ENCODE results near the gene MYBPC2.

Gene MYBPC2

GRCh38 chr19:50413531-50413930 lies 19.2 kb upstream of the MYBPC2 start:
- Histone ChIP-seq H3K27ac (ENCODE audit: low read length) (no peak overlapping the region), H3K36me3 (ENCODE audit: insufficient read depth, low read depth, low read length) (peaks cover 42% of the 10 kb centered on the region), H3K27me3 (ENCODE audit: insufficient read depth, low read length) (peaks cover 3% of the 10 kb centered on the region), H3K9ac (ENCODE audit: low read depth, low read length) (no peak overlapping the region), H3K4me3 (ENCODE audit: low read length) (no peak overlapping the region), H3K4me1 (ENCODE audit: insufficient read depth, low read length) (no peaks in the 10 kb centered on the region; the same call in 1 of the 2 replicates), H3K9me3 (ENCODE audit: insufficient read depth, low read depth, low read length) (no peaks in the 10 kb centered on the region)

DNA sequence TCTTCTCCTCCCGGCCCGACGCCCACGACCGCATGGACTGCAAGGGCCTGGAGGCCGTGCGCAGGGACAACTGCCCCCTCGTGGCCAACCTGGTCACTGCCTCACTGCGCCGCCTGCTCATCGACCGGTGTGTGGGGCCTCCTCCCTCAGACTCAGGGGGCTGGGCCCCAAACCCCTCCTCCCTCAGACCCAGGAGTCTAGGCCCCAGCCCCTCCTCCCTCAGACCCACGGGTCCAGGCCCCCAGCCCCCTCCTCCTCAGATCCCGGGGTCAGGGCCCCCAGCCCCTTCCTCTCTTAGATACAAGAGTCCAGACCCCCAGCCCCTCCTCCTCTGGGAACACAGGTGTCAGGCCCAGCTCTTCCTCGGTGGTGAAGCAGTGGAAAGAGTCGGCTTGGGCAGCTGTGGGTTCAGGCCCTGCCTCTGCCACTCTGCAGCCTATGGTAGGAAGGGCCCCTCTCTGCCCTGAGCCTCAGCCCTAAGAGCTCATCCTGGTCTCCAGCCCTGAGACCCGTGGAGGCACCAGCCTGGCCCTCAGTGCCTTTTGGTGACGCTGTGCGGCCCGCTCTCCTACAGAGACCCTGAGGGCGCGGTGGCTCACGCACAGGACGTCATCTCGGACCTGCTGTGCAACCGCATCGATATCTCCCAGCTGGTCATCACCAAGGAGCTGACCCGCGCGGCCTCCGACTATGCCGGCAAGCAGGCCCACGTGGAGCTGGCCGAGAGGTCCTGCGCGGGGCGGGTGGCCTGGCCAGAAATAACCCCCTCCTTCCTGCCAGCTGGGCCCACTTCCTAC lies 17.6 kb upstream of the MYBPC2 start:
- Histone ChIP-seq H3K27ac (ENCODE audit: low read length) (no peak overlapping the region), H3K9ac (ENCODE audit: low read depth, low read length) (no peak overlapping the region), H3K4me3 (ENCODE audit: low read length) (no peak overlapping the region), H3K36me3 (ENCODE audit: insufficient read depth, low read depth, low read length) (peaks cover 27% of the 10 kb centered on the region), H3K27me3 (ENCODE audit: insufficient read depth, low read length) (peaks cover 18% of the 10 kb centered on the region), H3K9me3 (ENCODE audit: insufficient read depth, low read depth, low read length) (no peaks in the 10 kb centered on the region), H3K4me1 (ENCODE audit: insufficient read depth, low read length) (peaks cover 4% of the 10 kb centered on the region; the same call in 1 of the 2 replicates)

GRCh38 chr19:50415661-50416033 lies 17.0 kb upstream of the MYBPC2 start:
- Histone ChIP-seq H3K9ac (ENCODE audit: low read depth, low read length) (no peak overlapping the region), H3K36me3 (ENCODE audit: insufficient read depth, low read depth, low read length) (peaks cover 21% of the 10 kb centered on the region; the same call in 1 of the 2 replicates)

DNA sequence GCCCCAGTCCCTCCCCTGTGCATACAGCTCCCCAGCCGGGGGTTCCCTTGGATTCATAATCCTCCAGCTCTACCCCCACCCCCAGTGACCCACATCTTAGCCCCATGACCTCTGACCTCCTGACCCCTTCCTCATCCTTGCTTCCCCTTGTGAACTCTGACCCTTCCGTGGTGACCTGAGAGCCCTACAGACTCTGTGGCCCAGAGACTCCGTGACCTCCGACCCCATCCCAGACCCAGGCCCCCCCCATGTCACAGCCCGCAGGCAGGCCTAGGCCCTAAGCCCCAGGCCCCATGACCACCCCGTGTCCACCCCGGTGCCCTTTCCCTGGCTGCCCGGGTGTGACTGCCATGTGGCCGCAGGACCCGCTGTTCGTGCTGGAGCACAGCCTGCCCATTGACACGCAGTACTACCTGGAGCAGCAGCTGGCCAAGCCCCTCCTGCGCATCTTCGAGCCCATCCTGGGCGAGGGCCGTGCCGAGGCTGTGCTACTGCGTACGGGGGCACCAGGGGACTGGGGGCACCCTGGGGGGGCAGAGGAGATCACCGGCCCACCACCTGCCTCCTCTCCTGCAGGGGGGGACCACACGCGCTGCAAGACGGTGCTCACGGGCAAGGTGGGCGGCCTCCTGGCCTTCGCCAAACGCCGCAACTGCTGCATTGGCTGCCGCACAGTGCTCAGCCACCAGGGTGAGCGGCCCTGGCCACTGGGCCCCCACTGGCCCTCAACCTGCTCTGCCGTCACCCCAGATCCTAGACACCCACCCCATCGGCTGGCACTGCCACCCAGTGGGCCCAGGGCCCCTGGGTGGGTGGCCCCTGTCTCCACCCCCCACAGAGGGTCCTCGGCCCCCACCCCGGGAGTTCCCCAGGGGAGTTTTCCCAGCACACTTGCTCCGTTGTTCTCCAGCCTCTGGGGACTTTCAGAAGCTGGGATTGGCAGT lies 16.4 kb upstream of the MYBPC2 start:
- no peak overlapping the region for H3K27ac ChIP-seq (ENCODE audit: low read length)
- H3K4me3 ChIP-seq (ENCODE audit: low read length) = no peak overlapping the region
- peaks cover 15% of the 10 kb centered on the region; the same call in 1 of the 2 replicates for H3K36me3 ChIP-seq (ENCODE audit: insufficient read depth, low read depth, low read length)
- peaks cover 21% of the 10 kb centered on the region for H3K27me3 ChIP-seq (ENCODE audit: insufficient read depth, low read length)
- H3K4me1 ChIP-seq (ENCODE audit: insufficient read depth, low read length) = peaks cover 5% of the 10 kb centered on the region; the same call in 1 of the 2 replicates
- H3K9me3 ChIP-seq (ENCODE audit: insufficient read depth, low read depth, low read length) = no peaks in the 10 kb centered on the region
- no peak overlapping the region for H3K9ac ChIP-seq (ENCODE audit: low read depth, low read length)

More at GRCh38 chr19:50415661-50416033, 17.0 kb upstream of the MYBPC2 start:
- Histone ChIP-seq H3K27ac (ENCODE audit: low read length) (no peak overlapping the region), H3K9me3 (ENCODE audit: insufficient read depth, low read depth, low read length) (no peaks in the 10 kb centered on the region), H3K4me3 (ENCODE audit: low read length) (no peak overlapping the region), H3K27me3 (ENCODE audit: insufficient read depth, low read length) (peaks cover 21% of the 10 kb centered on the region), H3K4me1 (ENCODE audit: insufficient read depth, low read length) (peaks cover 5% of the 10 kb centered on the region; the same call in 1 of the 2 replicates)

GRCh38 chr19:50417111-50418081 lies 15.3 kb upstream of the MYBPC2 start:
- Histone ChIP-seq H3K27ac (ENCODE audit: low read length) (no peak overlapping the region), H3K9me3 (ENCODE audit: insufficient read depth, low read depth, low read length) (no peaks in the 10 kb centered on the region), H3K4me3 (ENCODE audit: low read length) (no peak overlapping the region), H3K4me1 (ENCODE audit: insufficient read depth, low read length) (peaks cover 5% of the 10 kb centered on the region; the same call in 1 of the 2 replicates), H3K27me3 (ENCODE audit: insufficient read depth, low read length) (peaks cover 21% of the 10 kb centered on the region), H3K9ac (ENCODE audit: low read depth, low read length) (no peak overlapping the region), H3K36me3 (ENCODE audit: insufficient read depth, low read depth, low read length) (peaks cover 14% of the 10 kb centered on the region; the same call in 1 of the 2 replicates)

DNA sequence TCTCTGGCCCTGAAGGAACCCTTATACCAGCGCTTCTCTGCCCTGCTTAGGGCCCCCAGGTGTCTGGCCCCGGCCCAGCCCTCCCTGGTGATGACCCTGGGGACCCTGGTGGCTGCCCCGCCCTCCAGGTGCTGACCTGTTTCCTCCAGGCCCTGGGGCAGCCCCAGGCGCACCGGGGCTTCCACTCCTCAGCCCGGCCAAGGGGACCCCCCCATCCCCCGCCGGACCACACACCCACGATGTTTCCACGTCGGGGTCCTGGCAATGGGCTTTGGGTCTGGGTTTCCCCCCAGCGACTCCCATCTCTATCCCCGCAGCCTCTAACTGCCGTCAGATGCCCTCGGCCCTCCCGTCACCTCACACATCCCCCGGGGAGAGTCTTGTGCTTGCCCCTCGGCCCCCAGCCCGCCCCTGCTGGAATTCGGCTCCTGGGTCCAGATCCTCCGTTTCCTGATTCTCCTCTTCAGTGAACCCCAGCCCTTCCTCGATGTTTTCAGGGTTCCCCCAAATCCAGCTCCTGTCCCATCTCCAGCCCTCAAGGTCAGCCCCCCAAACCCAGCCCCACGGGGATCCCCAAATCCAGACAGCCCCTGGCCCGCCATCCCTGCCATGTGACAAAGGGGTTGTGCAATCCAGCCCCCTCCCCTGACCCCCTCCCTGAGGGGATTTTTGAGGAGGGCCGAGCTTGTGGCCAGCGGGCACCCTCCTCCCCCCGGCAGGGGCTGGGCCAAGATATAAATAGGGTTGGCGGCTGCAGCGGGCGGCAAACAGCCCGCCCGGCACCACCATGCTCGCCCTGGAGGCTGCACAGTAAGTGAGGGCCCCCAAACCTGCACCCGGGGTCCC lies 14.3 kb upstream of the MYBPC2 start, which contains the start of gene SPIB:
SPIB (plus strand) TSS at position 763 of the 846 bp plus-strand sequence; CDS start at position 788, 25 bp downstream.
- Histone ChIP-seq H3K9ac (ENCODE audit: low read depth, low read length) (peak within 1 kb of the TSS; percentile 35; the same call in 1 of the 2 replicates), H3K4me1 (ENCODE audit: insufficient read depth, low read length) (peaks cover 5% of the 10 kb centered on the region; the same call in 1 of the 2 replicates), H3K36me3 (ENCODE audit: insufficient read depth, low read depth, low read length) (peaks cover 5% of the 10 kb centered on the region; the same call in 1 of the 2 replicates), H3K9me3 (ENCODE audit: insufficient read depth, low read depth, low read length) (no peaks in the 10 kb centered on the region), H3K27ac (ENCODE audit: low read length) (no peak within 1 kb of the TSS), H3K27me3 (ENCODE audit: insufficient read depth, low read length) (peaks cover 21% of the 10 kb centered on the region), H3K4me3 (ENCODE audit: low read length) (peak within 1 kb of the TSS; percentile 64)

- H3K27me3 ChIP-seq (ENCODE audit: insufficient read depth, low read length) = peaks cover 21% of the 10 kb centered on the region
- H3K9ac ChIP-seq (ENCODE audit: low read depth, low read length) = peak overlapping the region; percentile 35; the same call in 1 of the 2 replicates
- 0 out of 2 replicates have a peak, but pooled peaks cover 3% of the 10 kb centered on the region for H3K36me3 ChIP-seq (ENCODE audit: insufficient read depth, low read depth, low read length)
- peaks cover 5% of the 10 kb centered on the region; the same call in 1 of the 2 replicates for H3K4me1 ChIP-seq (ENCODE audit: insufficient read depth, low read length)
- H3K4me3 ChIP-seq (ENCODE audit: low read length) = peak overlapping the region; percentile 64
- no peak overlapping the region for H3K27ac ChIP-seq (ENCODE audit: low read length)
- no peaks in the 10 kb centered on the region for H3K9me3 ChIP-seq (ENCODE audit: insufficient read depth, low read depth, low read length)
Measured at GRCh38 chr19:50419022-50419579, 13.6 kb upstream of the MYBPC2 start.

- Histone ChIP-seq H3K4me3 (ENCODE audit: low read length) (peak overlapping the region; percentile 64), H3K9ac (ENCODE audit: low read depth, low read length) (peak overlapping the region; percentile 35; the same call in 1 of the 2 replicates), H3K36me3 (ENCODE audit: insufficient read depth, low read depth, low read length) (no peaks in the 10 kb centered on the region)
Measured at GRCh38 chr19:50419580-50420035, 13.1 kb upstream of the MYBPC2 start.

GRCh38 chr19:50420127-50420526 lies 12.6 kb upstream of the MYBPC2 start:
- Histone ChIP-seq H3K9ac (ENCODE audit: low read depth, low read length) (peak overlapping the region; percentile 20; the same call in 1 of the 2 replicates), H3K36me3 (ENCODE audit: insufficient read depth, low read depth, low read length) (no peaks in the 10 kb centered on the region), H3K4me3 (ENCODE audit: low read length) (peak overlapping the region; percentile 64; the same call in 1 of the 2 replicates), H3K9me3 (ENCODE audit: insufficient read depth, low read depth, low read length) (no peaks in the 10 kb centered on the region), H3K27me3 (ENCODE audit: insufficient read depth, low read length) (peaks cover 21% of the 10 kb centered on the region), H3K27ac (ENCODE audit: low read length) (no peak overlapping the region), H3K4me1 (ENCODE audit: insufficient read depth, low read length) (peaks cover 5% of the 10 kb centered on the region; the same call in 1 of the 2 replicates)

More at GRCh38 chr19:50419580-50420035, 13.1 kb upstream of the MYBPC2 start:
- H3K9me3 ChIP-seq (ENCODE audit: insufficient read depth, low read depth, low read length) = no peaks in the 10 kb centered on the region
- peaks cover 21% of the 10 kb centered on the region for H3K27me3 ChIP-seq (ENCODE audit: insufficient read depth, low read length)
- H3K27ac ChIP-seq (ENCODE audit: low read length) = no peak overlapping the region
- peaks cover 5% of the 10 kb centered on the region; the same call in 1 of the 2 replicates for H3K4me1 ChIP-seq (ENCODE audit: insufficient read depth, low read length)

Measured in iPS-20b (cell line).